Endothelial cell (in vitro differentiated cells): ENCODE data around the gene CCDC187. TPM values are rescaled to one million over a fixed set of nuclear protein-coding genes. Genes with fewer than 3 reads are reported as not detected.

Source experiments
- DNase-seq: peaks from one replicate; pipeline ENCODE4 v3.0.0; 2021; ENCODE audit warnings: low spot score
- H3K27ac Mint-ChIP-seq: one replicate; pipeline ENCODE4 v1.8.0; 2021; ENCODE audit warnings: mixed read lengths, inconsistent platforms; ENCODE audit not compliant: unreplicated experiment
- H3K27me3 Mint-ChIP-seq: one replicate; pipeline ENCODE4 v1.8.0; 2021; ENCODE audit warnings: mild to moderate bottlenecking, moderate library complexity, mixed read lengths, inconsistent platforms; ENCODE audit not compliant: unreplicated experiment
- H3K36me3 Mint-ChIP-seq: one replicate; pipeline ENCODE4 v1.8.0; 2021; ENCODE audit warnings: mild to moderate bottlenecking, low read depth, mixed read lengths, inconsistent platforms; ENCODE audit not compliant: unreplicated experiment
- H3K4me1 Mint-ChIP-seq: one replicate; pipeline ENCODE4 v1.8.0; 2021; ENCODE audit warnings: mild to moderate bottlenecking, mixed read lengths, inconsistent platforms; ENCODE audit not compliant: unreplicated experiment
- H3K4me3 Mint-ChIP-seq: one replicate; pipeline ENCODE4 v1.8.0; 2021; ENCODE audit warnings: mild to moderate bottlenecking, mixed read lengths, inconsistent platforms; ENCODE audit not compliant: unreplicated experiment
- H3K9me3 Mint-ChIP-seq: one replicate; pipeline ENCODE4 v1.8.0; 2021; ENCODE audit warnings: mixed read lengths, inconsistent platforms; ENCODE audit not compliant: unreplicated experiment
- CTCF ChIP-seq: fragments of 200-600 bp; sonication (generic); IDR thresholded peaks from one replicate; pipeline ENCODE4 v1.5.0; 2021; ENCODE audit warnings: antibody characterized with exemption; ENCODE audit not compliant: unreplicated experiment
- total RNA-seq: library from RNA; stranded (reverse); fragmentation: NEBNext Ultra II Directional; extraction: Animal tissue kit (Norgen Biotek cat#: 25700); gene quantifications from one replicate; pipeline ENCODE4 v1.2.1, GENCODE V29; 2021; ENCODE audit not compliant: unreplicated experiment

Gene CCDC187
- total RNA-seq, 1 donor from 2014 or later = 0.05 TPM

- H3K36me3 Mint-ChIP-seq = peaks cover 5% of the 10 kb centered on the region
- no peak overlapping the region for H3K27ac Mint-ChIP-seq
- no peak overlapping the region for H3K4me3 Mint-ChIP-seq
- TF ChIP-seq CTCF = no peak
- H3K9me3 Mint-ChIP-seq = no peaks in the 10 kb centered on the region
- peaks cover 6% of the 10 kb centered on the region for H3K27me3 Mint-ChIP-seq
- DNase-seq = no peak
- peaks cover 6% of the 10 kb centered on the region for H3K4me1 Mint-ChIP-seq
Observed at GRCh38 chr9:136265561-136266355, 38.1 kb downstream of the CCDC187 start.

- no peak for TF ChIP-seq CTCF
- Mint-ChIP-seq H3K27ac (no peak overlapping the region), H3K36me3 (peaks cover 5% of the 10 kb centered on the region), H3K9me3 (no peaks in the 10 kb centered on the region), H3K4me1 (peaks cover 6% of the 10 kb centered on the region), H3K27me3 (peaks cover 6% of the 10 kb centered on the region), H3K4me3 (no peak overlapping the region)
- no peak for DNase-seq
Observed at GRCh38 chr9:136264441-136265405, 39.2 kb downstream of the CCDC187 start.

- no peak for TF ChIP-seq CTCF
- H3K4me3 Mint-ChIP-seq = no peak overlapping the region
- H3K4me1 Mint-ChIP-seq = peaks cover 6% of the 10 kb centered on the region
- peaks cover 7% of the 10 kb centered on the region for H3K27me3 Mint-ChIP-seq
- peaks cover 5% of the 10 kb centered on the region for H3K36me3 Mint-ChIP-seq
- H3K27ac Mint-ChIP-seq = no peak overlapping the region
- no peak for DNase-seq
- H3K9me3 Mint-ChIP-seq = no peaks in the 10 kb centered on the region
Observed at GRCh38 chr9:136264031-136264430, 39.9 kb downstream of the CCDC187 start.

DNA sequence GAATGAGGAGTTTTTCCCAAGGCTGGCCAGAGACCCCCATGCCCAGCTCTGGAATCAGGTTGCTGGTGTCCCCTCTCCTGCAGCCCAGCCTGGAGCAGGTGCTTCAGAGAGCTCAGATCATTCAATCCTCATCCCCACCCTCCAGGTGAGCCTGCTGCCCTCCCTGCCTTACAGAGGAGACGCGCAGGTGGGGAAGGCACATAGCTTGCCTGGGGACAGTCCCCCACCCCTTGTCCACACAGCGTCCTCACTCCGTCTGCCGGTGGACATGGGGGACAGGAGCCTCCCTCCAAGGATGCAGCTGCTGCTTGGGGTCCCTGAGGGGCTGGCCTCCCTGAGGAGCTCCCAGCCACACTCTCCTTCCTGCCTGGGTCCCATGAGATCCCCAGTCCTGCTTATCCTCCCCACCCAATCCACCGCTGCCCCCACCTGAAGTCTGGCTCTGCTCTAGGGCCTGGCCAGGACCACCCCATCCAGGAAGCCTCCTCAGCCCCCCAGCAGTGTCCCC lies 41.2 kb downstream of the CCDC187 start:
- Mint-ChIP-seq H3K27ac (no peak overlapping the region), H3K4me3 (no peak overlapping the region), H3K36me3 (no peaks in the 10 kb centered on the region), H3K27me3 (peaks cover 4% of the 10 kb centered on the region), H3K9me3 (no peaks in the 10 kb centered on the region), H3K4me1 (no peaks in the 10 kb centered on the region)
- TF ChIP-seq CTCF = no peak
- no peak for DNase-seq
